ENCODE results near the gene SLC35E3. TPM values are rescaled to one million over a fixed set of nuclear protein-coding genes. Genes with fewer than 3 reads are reported as not detected.

SLC35E3 gene
- total and polyA plus RNA-seq, 2 experiments from 2014 or later, result 5.5 to 13.8 TPM

DNA sequence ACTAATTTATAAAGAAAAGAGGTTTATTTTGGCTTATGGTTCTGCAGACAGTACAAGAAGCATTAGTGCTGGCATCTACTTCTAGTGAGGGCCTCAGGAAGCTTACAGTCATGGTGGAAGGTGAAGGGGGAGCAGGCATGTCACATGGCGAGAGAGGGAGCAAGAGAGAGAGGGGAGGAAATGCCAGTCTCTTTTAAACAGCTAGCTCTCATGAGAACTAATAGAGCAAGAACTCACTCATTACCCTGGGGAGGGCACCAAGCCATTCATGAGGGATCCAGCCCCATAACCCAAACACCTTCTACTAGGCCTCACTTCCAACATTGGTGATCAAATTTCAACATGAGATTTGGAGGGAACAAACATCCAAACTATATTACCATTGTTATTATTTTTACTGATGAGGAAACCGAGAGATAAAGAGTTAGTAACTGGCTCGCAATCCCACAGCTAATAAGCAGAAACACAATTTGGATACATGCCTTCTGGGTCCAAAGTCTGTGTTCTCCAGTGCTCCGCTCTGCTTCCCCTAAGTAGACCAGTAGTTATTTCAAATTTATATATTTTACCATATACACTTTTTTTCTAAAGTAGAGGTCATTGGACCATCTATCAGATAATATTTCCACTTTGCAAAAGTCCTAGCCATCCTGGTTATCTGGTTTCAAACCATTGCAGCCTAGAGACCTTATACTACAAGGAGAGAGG is 9.7 kb downstream of the SLC35E3 start:
- H3K27ac ChIP-seq (ENCODE audit: low read depth), result no peak overlapping the region
- no peak for ATAC-seq
- no peak for DNase-seq (ENCODE audit: low spot score)
- H4K20me1 ChIP-seq (replicated peaks; ENCODE audit: insufficient read depth), result peaks cover 6% of the 10 kb centered on the region; the same call in 1 of the 2 replicates
- H3K4me3 Mint-ChIP-seq, result no peak overlapping the region
- no peaks in the 10 kb centered on the region for H3K27me3 ChIP-seq (ENCODE audit: insufficient read depth)
- H3K9me2 ChIP-seq (ENCODE audit: insufficient read depth), result no peaks in the 10 kb centered on the region
- H3K36me3 ChIP-seq (ENCODE audit: insufficient read depth), result peaks cover 35% of the 10 kb centered on the region
- no peak overlapping the region for H2AFZ ChIP-seq
- H3K79me2 ChIP-seq (replicated peaks; ENCODE audit: insufficient read depth), result no peaks in the 10 kb centered on the region
- no peaks in the 10 kb centered on the region for H3K9me3 Mint-ChIP-seq
- peaks cover 53% of the 10 kb centered on the region for H3K36me3 Mint-ChIP-seq (ENCODE audit: low read depth)
- H3K4me2 ChIP-seq, result no peak overlapping the region
- H3K4me1 ChIP-seq (ENCODE audit: insufficient read depth), result no peaks in the 10 kb centered on the region
- H3K27ac Mint-ChIP-seq, result no peak overlapping the region
- H3K4me1 Mint-ChIP-seq, result no peaks in the 10 kb centered on the region
- H3F3A ChIP-seq (replicated peaks; ENCODE audit: low read depth), result no peaks in the 10 kb centered on the region
- peaks cover 2% of the 10 kb centered on the region for H3K27me3 Mint-ChIP-seq (ENCODE audit: insufficient read depth, low read depth, poor library complexity)
- H3K4me3 ChIP-seq, result no peak overlapping the region
- TF ChIP-seq CTCF (conservative IDR thresholded peaks at IDR 0.05; ENCODE audit: low read depth in 2 of 2) (no peak), POLR2AphosphoS5 (IDR thresholded peaks at IDR 0.05; ENCODE audit: low read depth) (no peak), CREB1 (CRISPR knock-in tag; IDR thresholded peaks at IDR 0.05; ENCODE audit: low read depth) (no peak), NANOG (IDR thresholded peaks at IDR 0.05; ENCODE audit: borderline replicate concordance) (no peak), ZNF114 (CRISPR knock-in tag; IDR thresholded peaks at IDR 0.05) (no peak), ETS1 (IDR thresholded peaks at IDR 0.05) (no peak), JUNB (IDR thresholded peaks at IDR 0.05; ENCODE audit: unreplicated experiment) (no peak), STAT1 (IDR thresholded peaks at IDR 0.05; ENCODE audit: unreplicated experiment) (no peak), EZH2 (IDR thresholded peaks at IDR 0.05; ENCODE audit: low read depth, unreplicated experiment) (no peak), ZNF331 (CRISPR knock-in tag; IDR thresholded peaks at IDR 0.05; ENCODE audit: low read depth) (no peak), EZH2phosphoT487 (IDR thresholded peaks at IDR 0.05; ENCODE audit: unreplicated experiment) (no peak)
- TF ChIP-seq, protein P1, sequence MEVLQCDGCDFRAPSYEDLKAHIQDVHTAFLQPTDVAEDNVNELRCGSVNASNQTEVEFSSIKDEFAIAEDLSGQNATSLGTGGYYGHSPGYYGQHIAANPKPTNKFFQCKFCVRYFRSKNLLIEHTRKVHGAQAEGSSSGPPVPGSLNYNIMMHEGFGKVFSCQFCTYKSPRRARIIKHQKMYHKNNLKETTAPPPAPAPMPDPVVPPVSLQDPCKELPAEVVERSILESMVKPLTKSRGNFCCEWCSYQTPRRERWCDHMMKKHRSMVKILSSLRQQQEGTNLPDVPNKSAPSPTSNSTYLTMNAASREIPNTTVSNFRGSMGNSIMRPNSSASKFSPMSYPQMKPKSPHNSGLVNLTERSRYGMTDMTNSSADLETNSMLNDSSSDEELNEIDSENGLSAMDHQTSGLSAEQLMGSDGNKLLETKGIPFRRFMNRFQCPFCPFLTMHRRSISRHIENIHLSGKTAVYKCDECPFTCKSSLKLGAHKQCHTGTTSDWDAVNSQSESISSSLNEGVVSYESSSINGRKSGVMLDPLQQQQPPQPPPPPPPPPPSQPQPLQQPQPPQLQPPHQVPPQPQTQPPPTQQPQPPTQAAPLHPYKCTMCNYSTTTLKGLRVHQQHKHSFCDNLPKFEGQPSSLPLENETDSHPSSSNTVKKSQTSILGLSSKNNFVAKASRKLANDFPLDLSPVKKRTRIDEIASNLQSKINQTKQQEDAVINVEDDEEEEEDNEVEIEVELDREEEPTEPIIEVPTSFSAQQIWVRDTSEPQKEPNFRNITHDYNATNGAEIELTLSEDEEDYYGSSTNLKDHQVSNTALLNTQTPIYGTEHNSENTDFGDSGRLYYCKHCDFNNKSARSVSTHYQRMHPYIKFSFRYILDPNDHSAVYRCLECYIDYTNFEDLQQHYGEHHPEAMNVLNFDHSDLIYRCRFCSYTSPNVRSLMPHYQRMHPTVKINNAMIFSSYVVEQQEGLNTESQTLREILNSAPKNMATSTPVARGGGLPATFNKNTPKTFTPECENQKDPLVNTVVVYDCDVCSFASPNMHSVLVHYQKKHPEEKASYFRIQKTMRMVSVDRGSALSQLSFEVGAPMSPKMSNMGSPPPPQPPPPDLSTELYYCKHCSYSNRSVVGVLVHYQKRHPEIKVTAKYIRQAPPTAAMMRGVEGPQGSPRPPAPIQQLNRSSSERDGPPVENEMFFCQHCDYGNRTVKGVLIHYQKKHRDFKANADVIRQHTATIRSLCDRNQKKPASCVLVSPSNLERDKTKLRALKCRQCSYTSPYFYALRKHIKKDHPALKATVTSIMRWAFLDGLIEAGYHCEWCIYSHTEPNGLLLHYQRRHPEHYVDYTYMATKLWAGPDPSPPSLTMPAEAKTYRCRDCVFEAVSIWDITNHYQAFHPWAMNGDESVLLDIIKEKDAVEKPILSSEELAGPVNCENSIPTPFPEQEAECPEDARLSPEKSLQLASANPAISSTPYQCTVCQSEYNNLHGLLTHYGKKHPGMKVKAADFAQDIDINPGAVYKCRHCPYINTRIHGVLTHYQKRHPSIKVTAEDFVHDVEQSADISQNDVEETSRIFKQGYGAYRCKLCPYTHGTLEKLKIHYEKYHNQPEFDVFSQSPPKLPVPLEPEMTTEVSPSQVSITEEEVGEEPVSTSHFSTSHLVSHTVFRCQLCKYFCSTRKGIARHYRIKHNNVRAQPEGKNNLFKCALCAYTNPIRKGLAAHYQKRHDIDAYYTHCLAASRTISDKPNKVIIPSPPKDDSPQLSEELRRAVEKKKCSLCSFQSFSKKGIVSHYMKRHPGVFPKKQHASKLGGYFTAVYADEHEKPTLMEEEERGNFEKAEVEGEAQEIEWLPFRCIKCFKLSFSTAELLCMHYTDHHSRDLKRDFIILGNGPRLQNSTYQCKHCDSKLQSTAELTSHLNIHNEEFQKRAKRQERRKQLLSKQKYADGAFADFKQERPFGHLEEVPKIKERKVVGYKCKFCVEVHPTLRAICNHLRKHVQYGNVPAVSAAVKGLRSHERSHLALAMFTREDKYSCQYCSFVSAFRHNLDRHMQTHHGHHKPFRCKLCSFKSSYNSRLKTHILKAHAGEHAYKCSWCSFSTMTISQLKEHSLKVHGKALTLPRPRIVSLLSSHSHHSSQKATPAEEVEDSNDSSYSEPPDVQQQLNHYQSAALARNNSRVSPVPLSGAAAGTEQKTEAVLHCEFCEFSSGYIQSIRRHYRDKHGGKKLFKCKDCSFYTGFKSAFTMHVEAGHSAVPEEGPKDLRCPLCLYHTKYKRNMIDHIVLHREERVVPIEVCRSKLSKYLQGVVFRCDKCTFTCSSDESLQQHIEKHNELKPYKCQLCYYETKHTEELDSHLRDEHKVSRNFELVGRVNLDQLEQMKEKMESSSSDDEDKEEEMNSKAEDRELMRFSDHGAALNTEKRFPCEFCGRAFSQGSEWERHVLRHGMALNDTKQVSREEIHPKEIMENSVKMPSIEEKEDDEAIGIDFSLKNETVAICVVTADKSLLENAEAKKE (CRISPR knock-in tag; IDR thresholded peaks at IDR 0.05), result no peak
- TF ChIP-seq, protein P2, sequence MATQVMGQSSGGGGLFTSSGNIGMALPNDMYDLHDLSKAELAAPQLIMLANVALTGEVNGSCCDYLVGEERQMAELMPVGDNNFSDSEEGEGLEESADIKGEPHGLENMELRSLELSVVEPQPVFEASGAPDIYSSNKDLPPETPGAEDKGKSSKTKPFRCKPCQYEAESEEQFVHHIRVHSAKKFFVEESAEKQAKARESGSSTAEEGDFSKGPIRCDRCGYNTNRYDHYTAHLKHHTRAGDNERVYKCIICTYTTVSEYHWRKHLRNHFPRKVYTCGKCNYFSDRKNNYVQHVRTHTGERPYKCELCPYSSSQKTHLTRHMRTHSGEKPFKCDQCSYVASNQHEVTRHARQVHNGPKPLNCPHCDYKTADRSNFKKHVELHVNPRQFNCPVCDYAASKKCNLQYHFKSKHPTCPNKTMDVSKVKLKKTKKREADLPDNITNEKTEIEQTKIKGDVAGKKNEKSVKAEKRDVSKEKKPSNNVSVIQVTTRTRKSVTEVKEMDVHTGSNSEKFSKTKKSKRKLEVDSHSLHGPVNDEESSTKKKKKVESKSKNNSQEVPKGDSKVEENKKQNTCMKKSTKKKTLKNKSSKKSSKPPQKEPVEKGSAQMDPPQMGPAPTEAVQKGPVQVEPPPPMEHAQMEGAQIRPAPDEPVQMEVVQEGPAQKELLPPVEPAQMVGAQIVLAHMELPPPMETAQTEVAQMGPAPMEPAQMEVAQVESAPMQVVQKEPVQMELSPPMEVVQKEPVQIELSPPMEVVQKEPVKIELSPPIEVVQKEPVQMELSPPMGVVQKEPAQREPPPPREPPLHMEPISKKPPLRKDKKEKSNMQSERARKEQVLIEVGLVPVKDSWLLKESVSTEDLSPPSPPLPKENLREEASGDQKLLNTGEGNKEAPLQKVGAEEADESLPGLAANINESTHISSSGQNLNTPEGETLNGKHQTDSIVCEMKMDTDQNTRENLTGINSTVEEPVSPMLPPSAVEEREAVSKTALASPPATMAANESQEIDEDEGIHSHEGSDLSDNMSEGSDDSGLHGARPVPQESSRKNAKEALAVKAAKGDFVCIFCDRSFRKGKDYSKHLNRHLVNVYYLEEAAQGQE (IDR thresholded peaks at IDR 0.05; ENCODE audit: unreplicated experiment), result no peak

Measured in GM23338 (cell line).